GM12864 (cell line): ENCODE data around the gene RAMP3.
"Not testable (repeated sequence)": the region's sequence is repeated elsewhere in the genome, so short reads cannot be mapped to it uniquely, and the experiment has no call there.

Experiments used
- DNase-seq: peaks from one replicate; pipeline ENCODE4 v3.0.0-alpha.2; 2011; ENCODE audit warnings: low read depth
- H3K4me3 ChIP-seq: 2 replicates; pipeline ENCODE4 v1.5.1; 2011; ENCODE audit warnings: mild to moderate bottlenecking, low read depth, low read length, control low read depth
- CTCF ChIP-seq: IDR thresholded peaks from 2 replicates; pipeline ENCODE4 v1.5.1; 2011; ENCODE audit warnings: low read depth, mild to moderate bottlenecking, moderate library complexity, low read length, control low read depth, inconsistent platforms; ENCODE audit errors: missing control alignments

Gene RAMP3

GRCh38 chr7:45150199-45150598, 7.4 kb upstream of the RAMP3 start:
- DNase-seq, result no peak
- TF ChIP-seq CTCF, result no peak
- H3K4me3 ChIP-seq, result no peak overlapping the region

GRCh38 chr7:45151131-45151684, 6.4 kb upstream of the RAMP3 start:
- H3K4me3 ChIP-seq, result no peak overlapping the region
- DNase-seq, result no peak
- no peak for TF ChIP-seq CTCF

- DNase-seq, result no peak
- H3K4me3 ChIP-seq, result no peak overlapping the region
- no peak for TF ChIP-seq CTCF
These were observed 5.6 kb upstream of the RAMP3 start for GRCh38 chr7:45151967-45152366.

DNA sequence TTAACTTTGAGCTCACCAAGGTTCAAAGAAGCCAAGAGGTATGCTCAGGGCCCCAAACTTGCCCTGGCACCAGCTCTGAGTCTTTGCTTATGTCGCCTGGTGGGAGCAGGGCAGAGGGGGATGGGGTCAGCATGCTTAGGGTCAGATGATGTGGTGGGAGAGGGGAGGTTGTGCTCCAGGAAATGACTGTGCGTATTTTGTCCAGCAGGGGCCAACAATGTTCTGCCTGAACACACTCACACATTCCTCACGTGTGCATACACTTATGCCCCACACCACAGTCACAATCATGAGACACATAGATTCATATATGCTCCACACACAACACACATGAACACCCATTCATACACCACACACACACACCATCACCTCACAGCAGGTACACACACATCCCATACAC, 4.4 kb upstream of the RAMP3 start:
- no peak for TF ChIP-seq CTCF
- DNase-seq, result no peak
- H3K4me3 ChIP-seq, result no peak overlapping the region

DNA sequence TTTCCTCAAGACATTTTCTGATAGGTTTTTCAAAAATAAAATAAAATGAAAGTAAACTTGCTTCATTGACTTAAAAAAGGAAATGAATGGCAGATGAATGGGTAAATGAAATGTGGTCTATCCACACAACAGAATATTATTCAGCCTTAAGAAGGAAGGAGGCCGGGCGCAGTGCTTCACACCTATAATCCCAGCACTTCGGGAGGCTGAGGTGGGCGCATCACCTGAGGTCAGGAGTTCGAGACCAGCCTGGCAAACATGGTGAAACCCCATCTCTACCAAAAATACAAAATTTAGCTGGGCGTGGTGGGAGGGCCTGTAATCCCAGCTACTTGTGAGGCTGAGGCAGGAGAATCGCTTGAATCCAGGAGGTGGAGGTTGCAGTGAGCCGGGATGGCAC, 3.7 kb upstream of the RAMP3 start:
- not testable (repeated sequence) for H3K4me3 ChIP-seq, DNase-seq

DNA sequence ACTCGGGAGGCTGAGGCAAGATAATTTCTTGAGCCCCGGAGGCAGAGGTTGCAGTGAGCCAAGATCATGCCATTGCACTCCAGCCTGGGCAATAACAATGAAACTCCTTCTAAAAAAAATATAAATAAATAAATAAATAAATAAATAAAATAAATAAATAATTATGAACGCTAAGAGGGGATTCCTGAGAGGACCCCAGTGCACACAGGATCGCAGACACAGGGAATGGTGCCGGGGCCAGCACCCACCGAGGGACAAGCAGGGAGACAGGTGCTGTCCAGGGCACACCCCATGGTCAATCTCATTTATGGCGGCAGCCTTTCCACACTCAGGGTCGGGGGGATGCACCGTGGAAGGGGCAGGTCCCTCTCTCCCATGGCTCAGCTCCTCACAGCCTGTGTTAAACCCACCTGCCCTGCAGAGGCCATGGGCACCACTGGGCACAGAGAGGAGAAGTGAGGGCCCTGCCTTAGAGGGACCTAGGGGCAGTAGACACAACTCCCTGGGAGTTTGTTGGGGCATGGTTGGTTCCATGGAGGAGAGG, 2.2 kb upstream of the RAMP3 start:
- DNase-seq, result no peak
- no peak for TF ChIP-seq CTCF
- H3K4me3 ChIP-seq, result no peak overlapping the region

DNA sequence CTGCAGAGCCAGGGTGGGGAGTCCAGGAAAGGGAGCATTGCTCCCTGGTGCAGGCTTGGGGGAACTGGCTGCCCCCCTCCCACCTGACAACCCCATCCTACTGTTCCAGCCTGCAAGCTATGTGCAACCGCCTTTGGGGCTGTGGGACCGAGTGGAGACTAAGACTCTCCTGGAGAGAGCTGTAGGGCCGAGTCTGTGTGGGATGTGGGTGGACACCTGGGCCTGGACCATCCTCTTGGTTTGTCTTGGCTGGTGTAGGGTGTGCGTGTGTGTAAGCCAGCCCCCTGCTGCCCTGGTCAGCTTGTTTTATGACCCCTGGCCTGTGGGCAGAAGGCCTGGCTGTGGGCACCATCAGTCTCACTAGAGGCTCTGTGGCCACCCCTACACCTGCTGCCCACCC, 1.6 kb upstream of the RAMP3 start:
- no peak for TF ChIP-seq CTCF
- DNase-seq, result no peak
- H3K4me3 ChIP-seq, result no peak overlapping the region
